HG03103 (cell line): ENCODE data around the gene SLC22A3.
"Not testable (repeated sequence)": the region's sequence is repeated elsewhere in the genome, so short reads cannot be mapped to it uniquely, and the experiment has no call there.

Source experiments
- ATAC-seq: cut with Tn5 transposase; IDR thresholded peaks from one replicate; pipeline ENCODE4 v1.9.1; 2021; ENCODE audit warnings: low read depth; ENCODE audit not compliant: unreplicated experiment

Gene SLC22A3

GRCh38 chr6:160367798-160368547 lies 19.8 kb downstream of the SLC22A3 start:
- ATAC-seq, result no peak

GRCh38 chr6:160368670-160369069 lies 20.5 kb downstream of the SLC22A3 start:
- ATAC-seq, result no peak

GRCh38 chr6:160373601-160374000 lies 25.4 kb downstream of the SLC22A3 start:
- not testable (repeated sequence) for ATAC-seq

- no peak for ATAC-seq
Measured at GRCh38 chr6:160374836-160375560, 26.8 kb downstream of the SLC22A3 start.

GRCh38 chr6:160375561-160375949 lies 27.4 kb downstream of the SLC22A3 start:
- no peak for ATAC-seq

- ATAC-seq, result no peak
Measured at GRCh38 chr6:160376445-160376844, 28.3 kb downstream of the SLC22A3 start.

- ATAC-seq, result no peak
Measured at GRCh38 chr6:160378218-160378617, 30.0 kb downstream of the SLC22A3 start.

GRCh38 chr6:160378882-160379281 lies 30.7 kb downstream of the SLC22A3 start:
- no peak for ATAC-seq

GRCh38 chr6:160379466-160379865 lies 31.3 kb downstream of the SLC22A3 start:
- ATAC-seq, result no peak

GRCh38 chr6:160382946-160383345 lies 34.8 kb downstream of the SLC22A3 start:
- ATAC-seq, result no peak

GRCh38 chr6:160386869-160387530 lies 38.8 kb downstream of the SLC22A3 start:
- no peak for ATAC-seq

- ATAC-seq, result no peak
Measured at GRCh38 chr6:160387916-160388643, 39.9 kb downstream of the SLC22A3 start.

GRCh38 chr6:160388922-160389321 lies 40.7 kb downstream of the SLC22A3 start:
- no peak for ATAC-seq

- no peak for ATAC-seq
Measured at GRCh38 chr6:160391419-160392116, 43.4 kb downstream of the SLC22A3 start.

GRCh38 chr6:160393442-160393841 lies 45.3 kb downstream of the SLC22A3 start:
- not testable (repeated sequence) for ATAC-seq

- ATAC-seq, result no peak
Measured at GRCh38 chr6:160393891-160394653, 45.9 kb downstream of the SLC22A3 start.

- no peak for ATAC-seq
Measured at GRCh38 chr6:160394654-160395035, 46.5 kb downstream of the SLC22A3 start.

- ATAC-seq, result no peak
Measured at GRCh38 chr6:160395187-160395586, 47.0 kb downstream of the SLC22A3 start.

- no peak for ATAC-seq
Measured at GRCh38 chr6:160396292-160396691, 48.1 kb downstream of the SLC22A3 start.
